NCI-H82 treated with DMSO at 0.1 percent for 48 hours (cell line): ENCODE data around the gene CSRP1.

ENCODE experiments used
- DNase-seq: peaks from one replicate; lab custom pipeline; 2025; ENCODE audit not compliant: unreplicated experiment; lab: John Stamatoyannopoulos, UW

CSRP1 gene

DNA sequence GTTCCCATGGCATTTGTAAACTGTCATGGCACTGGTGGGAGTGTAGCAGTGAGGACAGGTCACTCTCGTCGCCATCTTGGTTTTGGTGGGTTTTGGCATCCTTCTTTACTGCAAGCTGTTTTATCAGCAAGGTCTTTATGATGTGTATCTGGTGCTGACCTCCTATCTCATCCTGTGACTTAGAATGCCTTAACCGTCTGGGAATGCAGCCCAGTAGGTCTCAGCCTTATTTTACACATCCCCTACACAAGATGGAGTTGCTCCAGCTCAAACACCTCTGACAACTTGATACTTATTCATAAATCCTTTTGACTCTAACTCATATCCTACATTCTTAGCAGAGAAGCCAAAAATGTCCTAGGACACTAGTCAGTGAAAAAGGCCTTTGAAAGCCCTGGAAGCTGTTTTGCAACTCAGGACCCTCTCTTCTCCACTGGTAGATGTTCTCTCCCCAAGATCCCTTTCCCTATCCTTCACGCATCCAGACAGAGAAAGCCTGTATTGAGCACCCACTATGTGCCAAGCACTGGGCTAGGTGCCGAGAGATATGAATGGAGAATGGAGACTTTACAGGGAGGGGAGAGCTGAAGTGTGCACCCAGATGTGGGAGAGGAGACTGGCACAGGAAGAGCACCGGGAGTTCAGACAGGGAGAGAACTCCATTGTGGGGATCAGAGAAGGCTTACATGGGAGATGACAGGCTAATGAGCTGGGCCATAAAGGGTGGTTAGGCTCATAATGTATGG, 6.7 kb upstream of the CSRP1 start:
- DNase-seq = no peak

GRCh38 chr1:201511941-201512539, 5.1 kb upstream of the CSRP1 start:
- no peak for DNase-seq

GRCh38 chr1:201511396-201511940, 4.5 kb upstream of the CSRP1 start:
- DNase-seq = no peak

GRCh38 chr1:201510734-201511133, 3.8 kb upstream of the CSRP1 start:
- no peak for DNase-seq

- no peak for DNase-seq
Observed at GRCh38 chr1:201509601-201510374, 2.9 kb upstream of the CSRP1 start.

DNA sequence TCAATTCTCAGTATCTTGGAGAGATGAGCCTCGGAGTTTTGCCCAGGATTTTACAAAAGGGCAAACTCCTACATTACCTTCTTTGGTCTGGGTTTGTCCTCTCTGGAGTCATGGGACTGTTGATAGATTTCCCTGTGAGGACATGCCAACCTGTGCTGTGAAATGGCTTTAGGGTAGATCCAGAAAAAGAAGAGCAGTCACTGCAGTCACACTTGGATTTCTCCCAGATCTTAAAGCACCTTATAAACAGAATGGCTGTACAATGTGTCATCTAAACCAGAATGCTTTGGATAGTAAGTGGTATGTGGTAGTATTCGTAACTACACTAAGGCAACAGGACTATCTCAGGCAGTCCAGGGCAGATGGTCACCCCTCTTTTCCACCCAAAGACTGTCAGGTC, 1.9 kb upstream of the CSRP1 start:
- DNase-seq = no peak

- DNase-seq = no peak
Observed at GRCh38 chr1:201507360-201507675, 395 bp upstream of the CSRP1 start.

DNA sequence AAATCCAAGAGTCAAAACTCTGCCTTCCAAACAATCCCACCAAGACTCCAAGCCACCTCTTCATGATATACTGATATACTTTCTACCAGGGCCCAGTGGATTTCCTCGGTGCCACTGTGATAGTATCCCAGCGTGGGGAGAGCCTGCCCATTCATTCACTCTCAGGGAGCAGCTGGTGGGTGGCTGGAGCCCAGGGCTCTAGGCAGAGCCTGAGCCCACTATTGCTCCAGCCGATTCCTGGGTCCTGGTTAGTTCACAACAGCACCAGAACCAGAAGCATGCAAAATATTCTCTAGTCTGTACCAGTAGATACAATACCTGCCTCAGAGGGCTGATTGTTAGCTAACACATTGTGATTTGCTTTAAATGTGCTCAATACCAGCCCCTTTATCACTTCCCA, 831 bp downstream of the CSRP1 start:
- DNase-seq = no peak

- no peak for DNase-seq
Observed at GRCh38 chr1:201505503-201505890, 1.4 kb downstream of the CSRP1 start.

- no peak for DNase-seq
Observed at GRCh38 chr1:201504799-201505502, 2.0 kb downstream of the CSRP1 start.

DNA sequence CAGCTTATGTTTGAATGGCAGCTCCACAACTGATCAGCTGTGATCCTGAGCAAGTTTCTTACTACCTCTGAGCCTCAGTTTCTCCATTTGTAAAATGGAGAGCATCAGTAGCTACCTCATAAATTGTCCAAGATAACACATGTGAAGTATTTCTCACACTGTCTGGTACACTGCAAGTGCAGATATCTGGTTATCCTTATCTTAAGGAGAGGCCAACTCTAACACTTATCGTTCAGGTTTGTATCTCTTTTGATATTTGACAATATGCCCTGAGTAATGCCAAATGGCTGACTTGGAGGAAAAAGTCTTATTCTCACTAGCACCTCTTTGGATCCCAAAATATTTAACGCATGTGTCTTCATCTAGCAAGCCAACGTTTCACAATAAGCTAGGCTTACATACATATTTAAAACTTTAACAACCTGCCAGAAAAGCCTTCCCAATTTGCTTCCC, 2.7 kb downstream of the CSRP1 start:
- DNase-seq = no peak

DNA sequence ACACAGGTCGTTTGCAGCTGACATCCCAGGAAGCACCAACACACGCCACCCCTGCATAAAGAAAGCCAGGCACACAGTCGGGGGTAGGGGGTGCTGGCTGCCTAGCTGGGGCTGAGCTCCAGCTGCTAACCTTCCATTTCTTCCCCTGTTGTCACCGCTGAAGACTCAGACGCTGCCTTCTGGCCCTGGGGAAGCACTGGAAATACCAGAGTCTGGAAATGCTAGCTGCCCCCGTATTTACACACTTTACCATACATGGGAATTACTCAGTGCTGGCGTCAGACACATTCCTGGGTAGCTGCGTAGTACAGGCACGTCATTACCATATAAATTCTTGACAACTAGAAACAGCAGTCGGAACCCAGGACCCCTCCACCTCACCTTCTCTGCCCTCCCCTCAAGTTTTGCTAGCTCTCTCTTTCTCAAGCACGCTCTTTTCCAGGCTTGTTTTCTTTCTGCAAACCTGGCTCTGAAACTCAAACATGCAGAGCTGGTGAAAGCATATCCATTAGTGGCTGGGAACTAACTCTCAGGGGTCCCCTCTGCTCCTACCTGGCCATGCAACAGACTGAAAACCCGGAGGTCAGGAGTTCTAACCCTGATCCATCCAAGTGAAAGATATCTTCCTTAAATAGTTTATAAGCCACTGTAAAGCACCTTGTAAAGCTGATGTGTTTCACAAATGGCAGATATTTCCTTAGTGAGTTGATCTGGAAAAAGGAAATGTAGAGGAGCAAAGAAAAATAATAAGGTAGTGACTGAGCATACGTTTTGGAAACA, 3.3 kb downstream of the CSRP1 start:
- DNase-seq = no peak

- no peak for DNase-seq
Observed at GRCh38 chr1:201502511-201502857, 4.4 kb downstream of the CSRP1 start.

DNA sequence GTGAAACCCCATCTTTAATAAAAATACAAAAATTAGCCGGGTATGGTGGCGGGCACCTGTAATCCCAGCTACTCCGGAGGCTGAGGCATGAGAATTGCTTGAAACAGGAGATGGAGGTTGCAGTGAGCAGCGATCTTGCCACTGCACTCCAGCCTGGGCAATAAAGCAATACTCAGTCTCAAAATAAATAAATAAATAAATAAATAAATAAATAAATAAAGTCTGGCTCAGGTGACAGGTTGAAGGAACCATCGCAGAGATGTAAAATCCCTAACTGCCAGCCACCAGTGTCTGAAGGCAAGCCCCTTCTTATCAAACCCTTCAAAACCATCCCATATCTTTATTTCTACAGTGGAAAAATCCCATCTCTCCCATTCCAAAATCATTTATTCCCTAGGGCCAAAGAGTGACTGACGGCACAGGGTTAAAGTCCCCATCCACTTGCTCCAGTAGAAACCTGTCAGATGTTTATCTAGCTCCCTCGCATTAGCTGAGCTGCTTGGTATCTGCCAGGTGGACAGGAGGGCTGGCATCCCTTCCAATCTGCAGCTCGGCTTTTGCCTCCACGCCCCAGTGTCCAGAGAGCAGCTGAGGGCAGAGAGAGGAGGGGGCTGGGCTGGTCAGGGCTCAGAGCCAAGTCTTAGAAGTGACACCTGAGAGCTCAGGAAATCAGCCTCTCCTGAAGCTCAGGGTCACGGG, 5.0 kb downstream of the CSRP1 start:
- DNase-seq = no peak

DNA sequence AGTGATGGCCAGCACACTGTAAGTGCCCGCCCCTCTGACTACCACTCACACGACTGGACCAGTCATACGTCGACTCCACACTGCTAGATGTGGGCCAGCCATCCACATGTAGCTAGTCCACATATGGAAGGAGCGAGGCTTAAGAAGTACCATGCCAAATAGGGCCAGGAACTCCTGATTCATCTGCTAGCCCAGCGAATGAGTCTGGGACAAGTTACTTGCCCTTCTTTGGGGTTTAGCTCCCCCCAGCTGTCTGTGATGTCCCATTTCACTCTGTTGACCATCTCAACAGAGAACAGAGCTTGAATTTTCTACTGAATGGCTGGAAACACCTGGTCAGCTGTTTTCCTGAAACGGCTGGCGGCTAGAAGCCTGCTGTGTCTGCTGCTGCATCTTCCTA, 5.8 kb downstream of the CSRP1 start:
- DNase-seq = no peak

DNA sequence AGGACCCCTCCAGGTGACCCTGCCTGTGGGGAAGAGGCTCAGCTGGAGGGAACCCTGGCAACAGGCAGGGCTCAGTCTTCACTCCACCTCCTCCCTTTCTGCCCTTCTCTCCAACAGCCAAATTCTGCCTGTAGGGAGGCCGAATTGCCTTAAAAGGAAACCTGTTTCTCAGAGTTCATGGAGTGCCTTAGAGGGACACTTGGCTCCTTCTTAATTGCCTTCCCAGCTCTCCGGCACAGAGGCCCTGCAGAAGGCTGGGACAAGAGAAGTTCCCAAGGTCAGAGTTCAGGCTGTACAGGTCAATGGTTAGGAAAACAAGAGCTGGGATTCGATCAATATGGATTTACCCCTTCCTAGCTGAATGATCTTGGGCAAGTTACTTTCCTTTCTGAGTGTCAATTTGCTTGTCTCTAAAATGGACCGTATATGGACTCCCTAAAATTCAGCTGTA, 6.2 kb downstream of the CSRP1 start:
- DNase-seq = no peak

GRCh38 chr1:201499795-201500669, 6.9 kb downstream of the CSRP1 start:
- no peak for DNase-seq

DNA sequence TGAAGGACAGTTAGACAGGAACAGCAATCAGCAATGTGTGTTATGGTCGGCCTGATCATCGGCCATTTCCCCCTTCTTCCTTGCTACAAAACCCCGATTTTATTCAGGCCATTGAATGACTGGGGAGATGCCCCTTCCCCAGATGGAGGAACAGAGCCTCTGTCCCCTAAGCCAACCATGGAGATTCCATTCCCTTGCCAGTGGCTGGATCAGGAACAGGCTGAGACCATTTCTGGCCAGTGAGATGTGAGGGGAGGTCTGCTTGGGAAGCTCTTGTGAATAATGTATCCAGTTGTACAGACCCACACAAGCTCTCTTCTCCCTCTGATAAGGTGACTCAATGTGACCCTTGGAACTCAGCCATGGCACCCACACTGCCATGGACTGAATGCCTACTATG, 7.7 kb downstream of the CSRP1 start:
- no peak for DNase-seq

DNA sequence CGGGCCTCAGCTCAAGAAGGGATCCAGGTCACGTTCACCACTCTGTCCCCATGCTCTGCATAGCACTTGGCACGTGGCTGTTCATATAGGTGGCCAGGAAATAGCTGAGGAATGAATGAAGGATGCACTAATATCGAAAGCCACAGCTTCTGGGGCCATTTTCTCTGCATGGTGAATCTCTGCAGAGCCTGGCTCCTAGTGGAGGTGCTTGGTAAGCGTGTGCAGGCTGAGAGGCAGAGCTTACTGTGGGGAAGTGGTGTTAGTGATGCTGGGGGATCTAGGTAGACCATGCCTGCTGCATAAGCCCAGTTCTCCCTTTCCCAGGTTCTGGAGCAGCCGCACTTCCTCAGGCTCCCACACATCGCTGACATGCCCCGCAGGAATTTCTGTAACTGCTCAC, 8.3 kb downstream of the CSRP1 start:
- DNase-seq = no peak
